HG03135 (cell line): ENCODE results near the gene SCGB1D1.
"Not testable (repeated sequence)": the region's sequence is repeated elsewhere in the genome, so short reads cannot be mapped to it uniquely, and the experiment has no call there.

Experiments used
- ATAC-seq: cut with Tn5 transposase; IDR thresholded peaks from one replicate; pipeline ENCODE4 v1.9.1; 2021; ENCODE audit warnings: mild to moderate bottlenecking, moderate library complexity; ENCODE audit not compliant: unreplicated experiment

Gene SCGB1D1

GRCh38 chr11:62157603-62158002 is 32.4 kb upstream of the SCGB1D1 start:
- ATAC-seq, result no peak

DNA sequence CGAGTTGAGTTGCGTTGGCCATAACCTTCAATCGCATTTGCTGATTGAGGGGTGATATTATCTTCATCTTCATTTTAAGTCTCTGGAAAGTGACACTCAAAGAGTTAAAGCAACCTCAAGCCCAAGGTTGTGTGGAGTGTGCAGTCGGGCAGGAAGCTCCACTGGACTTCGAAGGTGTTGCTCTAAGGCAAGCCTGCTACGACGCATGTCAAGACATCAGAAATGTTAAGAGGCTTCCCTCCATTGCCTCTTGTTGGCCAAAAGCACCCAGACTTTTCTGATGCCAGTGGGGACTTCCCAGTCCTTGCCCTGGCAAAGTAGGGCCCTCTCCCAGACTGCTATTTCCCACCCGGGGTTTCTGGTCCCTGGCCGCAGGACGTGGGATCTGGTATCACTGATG is 23.6 kb upstream of the SCGB1D1 start:
- no peak for ATAC-seq

DNA sequence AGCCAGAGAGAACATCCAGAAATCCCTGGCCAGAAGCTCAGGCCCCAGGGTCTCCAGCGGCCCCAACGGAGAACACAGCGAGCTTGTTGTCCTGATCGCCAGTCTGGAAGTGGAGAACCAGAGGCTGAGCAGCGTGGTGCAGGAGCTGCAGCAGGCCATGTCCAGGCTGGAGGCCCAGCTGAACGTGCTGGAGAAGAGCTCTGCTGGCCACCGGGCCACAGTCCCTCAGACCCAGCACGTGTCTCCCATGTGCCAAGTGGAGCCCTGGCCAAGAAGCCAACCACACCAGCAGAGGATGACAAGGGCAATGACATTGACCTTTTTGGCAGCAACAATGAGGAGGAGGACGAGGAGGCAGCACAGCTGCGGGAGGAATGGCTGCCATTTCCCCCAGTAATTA is 20.6 kb upstream of the SCGB1D1 start:
- no peak for ATAC-seq

GRCh38 chr11:62169935-62170334 is 20.1 kb upstream of the SCGB1D1 start:
- no peak for ATAC-seq

GRCh38 chr11:62171261-62171723 is 18.7 kb upstream of the SCGB1D1 start:
- no peak for ATAC-seq

GRCh38 chr11:62172294-62172693 is 17.7 kb upstream of the SCGB1D1 start:
- ATAC-seq, result no peak

DNA sequence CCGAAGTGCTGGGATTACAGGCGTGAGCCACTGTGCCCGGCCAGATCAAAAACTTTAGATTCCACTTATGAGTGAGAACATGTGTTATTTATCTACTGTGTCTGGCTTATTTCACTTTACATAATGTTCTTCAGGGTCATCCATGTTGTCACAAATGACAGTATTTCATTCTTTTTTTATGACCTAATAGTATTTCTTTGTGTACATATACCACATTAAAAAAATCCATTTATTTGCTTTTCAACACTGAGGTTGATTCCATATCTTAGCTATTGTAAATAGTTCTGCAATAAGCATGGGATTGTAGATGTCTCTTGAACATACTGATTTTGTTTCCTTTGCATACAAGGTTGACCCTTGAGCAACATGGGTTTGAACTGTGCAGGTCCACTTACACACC is 13.2 kb upstream of the SCGB1D1 start:
- no peak for ATAC-seq

DNA sequence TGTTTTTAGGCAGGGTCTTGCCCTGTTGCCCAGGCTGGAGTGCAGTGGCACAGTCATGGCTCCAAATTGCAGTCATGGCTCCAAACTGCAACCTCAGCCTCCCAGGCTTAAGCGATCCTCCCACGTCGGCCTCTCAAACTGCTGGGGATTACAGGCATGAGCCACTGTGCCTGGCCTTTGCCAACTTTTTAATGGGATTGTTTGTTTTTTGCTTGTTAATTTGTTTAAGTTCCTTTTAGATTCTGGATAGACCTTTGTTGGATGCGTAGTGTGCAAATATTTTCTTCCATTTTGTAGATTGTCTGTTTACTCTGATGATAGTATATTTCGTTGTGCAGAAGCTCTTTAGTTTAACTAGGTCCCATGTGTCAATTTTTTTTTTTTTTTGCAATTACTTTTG is 10.0 kb upstream of the SCGB1D1 start:
- ATAC-seq, result no peak

DNA sequence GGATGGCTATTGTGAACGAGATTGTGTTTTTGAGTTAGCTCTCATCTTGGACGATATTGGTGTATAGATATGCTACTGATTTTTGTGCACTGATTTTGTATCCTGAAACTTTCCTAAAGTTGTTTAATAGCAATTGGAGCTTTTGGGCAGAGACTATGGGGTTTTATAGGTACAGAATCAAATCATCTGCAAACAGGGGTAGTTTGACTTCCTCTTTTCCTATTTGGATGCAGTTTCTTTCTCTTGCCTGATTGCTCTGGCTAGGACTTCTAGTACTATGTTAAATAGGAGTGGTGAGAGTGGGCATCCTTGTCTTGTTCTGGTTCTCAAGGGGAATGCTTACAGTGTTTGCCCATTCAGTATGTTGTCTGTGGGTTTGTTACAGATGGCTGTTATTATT is 8.9 kb upstream of the SCGB1D1 start:
- no peak for ATAC-seq

- ATAC-seq, result no peak
Measured at GRCh38 chr11:62182147-62182891, 7.7 kb upstream of the SCGB1D1 start.

DNA sequence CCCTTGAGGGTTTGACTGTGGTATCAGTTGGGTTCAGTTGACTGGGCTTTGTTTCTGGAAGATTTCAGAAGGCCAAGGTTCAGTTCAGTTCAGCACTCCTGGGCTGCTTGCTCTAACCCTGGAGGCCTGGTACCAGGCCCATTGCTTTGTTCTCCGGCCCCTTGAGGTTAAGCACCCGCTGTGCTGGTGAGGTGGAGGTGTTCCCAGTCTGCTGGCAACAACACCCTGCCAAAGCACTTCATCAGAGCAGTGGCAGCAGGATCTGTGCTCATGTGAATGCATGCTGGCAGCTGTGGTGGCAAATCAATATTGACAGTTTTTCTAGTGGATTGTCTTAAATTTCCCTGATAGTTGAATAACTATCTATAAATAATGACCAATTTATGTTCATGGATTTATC is 3.8 kb upstream of the SCGB1D1 start:
- ATAC-seq, result no peak

DNA sequence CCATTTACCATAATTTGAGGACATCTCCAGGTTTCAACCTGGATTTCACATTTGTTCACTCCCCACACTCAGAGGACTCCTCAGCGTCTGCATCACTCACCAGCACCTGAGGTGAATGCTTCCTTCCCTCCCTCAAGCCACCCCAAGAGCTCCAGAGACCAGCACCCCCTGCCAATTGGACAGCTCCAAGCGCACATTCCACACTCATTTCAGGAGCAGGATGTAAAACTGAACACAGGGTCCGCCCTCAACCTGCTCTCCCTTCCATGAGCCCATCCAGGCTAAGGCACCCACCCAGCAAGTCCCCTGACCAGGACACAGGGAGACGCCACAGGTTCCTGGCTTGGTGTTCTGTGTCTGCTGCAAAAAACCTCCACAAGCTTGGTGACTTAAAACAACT is 3.9 kb downstream of the SCGB1D1 start:
- ATAC-seq, result no peak

GRCh38 chr11:62195010-62195409 is 5.0 kb downstream of the SCGB1D1 start:
- not testable (repeated sequence) for ATAC-seq

DNA sequence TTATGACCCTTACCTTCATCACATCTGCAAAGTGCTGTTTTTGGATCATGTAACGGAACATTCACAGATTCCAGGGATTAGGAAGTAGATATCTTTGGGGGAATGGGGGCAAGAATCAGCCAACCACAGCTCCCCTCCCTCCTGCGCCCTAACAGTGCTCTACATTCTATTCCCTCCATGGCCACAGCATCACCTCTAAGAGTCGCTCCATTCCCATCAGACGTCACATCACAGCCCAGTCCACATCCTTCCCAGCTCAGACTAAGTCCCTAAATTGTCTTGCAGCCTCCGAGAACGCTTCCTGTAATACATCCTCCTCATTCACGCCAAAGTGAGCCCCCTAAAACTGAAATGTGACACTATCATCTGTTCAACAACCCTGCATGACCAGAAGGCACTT is 5.9 kb downstream of the SCGB1D1 start:
- ATAC-seq, result no peak

DNA sequence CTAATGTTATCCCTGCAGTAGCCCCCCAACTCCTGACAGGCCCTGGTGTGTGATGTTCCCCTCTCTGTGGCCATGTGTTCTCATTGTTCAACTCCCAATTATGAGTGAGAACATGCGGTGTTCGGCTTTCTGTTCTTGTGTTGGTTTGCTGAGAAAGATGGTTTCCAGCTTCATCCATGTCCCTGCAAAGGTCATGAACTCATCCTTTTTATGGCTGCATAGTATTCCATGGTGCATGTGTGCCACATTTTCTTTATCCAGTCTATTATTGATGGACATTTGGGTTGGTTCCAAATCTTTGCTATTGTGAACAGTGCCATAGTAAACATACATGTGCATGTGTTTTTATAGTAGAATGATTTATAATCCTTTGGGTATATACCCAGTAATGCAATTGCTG is 7.4 kb downstream of the SCGB1D1 start:
- not testable (repeated sequence) for ATAC-seq

- ATAC-seq, result no peak
Measured at GRCh38 chr11:62201376-62201775, 11.4 kb downstream of the SCGB1D1 start.

DNA sequence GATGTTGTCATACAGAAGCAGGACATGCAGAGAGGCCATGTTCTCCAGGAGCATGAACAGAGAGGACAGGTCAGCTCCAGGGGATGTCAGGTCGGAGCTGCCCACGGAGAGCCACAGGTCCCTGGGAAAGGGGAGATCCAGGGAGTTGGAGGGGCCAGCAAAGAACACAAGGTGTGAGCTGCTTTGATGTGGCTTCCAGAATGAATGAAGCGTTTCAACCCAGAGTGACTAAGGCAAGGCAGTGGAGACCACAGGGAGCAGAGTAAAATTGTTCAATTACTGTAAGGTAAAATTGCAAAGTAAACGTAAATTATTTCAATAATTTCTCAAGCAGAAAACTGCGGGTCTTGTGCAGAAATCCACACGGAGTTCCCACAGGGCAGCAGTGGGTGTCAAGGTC is 12.9 kb downstream of the SCGB1D1 start:
- ATAC-seq, result no peak

DNA sequence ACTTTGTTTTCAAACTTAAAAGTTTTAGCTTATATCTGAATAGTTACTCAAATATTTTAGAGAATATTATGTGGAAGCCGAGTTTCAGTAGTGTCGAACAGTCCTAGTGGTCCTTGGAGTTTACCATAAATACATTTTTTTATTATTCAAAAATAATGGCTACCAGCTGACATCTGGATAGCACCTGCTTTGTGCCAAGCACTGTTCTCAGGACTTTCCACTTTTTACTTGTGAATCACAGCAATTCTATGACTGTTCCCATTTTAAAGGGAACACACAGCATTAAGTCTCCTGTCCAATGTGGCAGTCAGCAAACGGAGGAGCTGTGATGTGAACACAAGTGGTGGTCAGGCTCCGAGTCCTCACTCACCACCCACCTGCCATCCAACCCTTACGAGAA is 14.4 kb downstream of the SCGB1D1 start:
- ATAC-seq, result no peak

- no peak for ATAC-seq
Measured at GRCh38 chr11:62205441-62205840, 15.4 kb downstream of the SCGB1D1 start.

DNA sequence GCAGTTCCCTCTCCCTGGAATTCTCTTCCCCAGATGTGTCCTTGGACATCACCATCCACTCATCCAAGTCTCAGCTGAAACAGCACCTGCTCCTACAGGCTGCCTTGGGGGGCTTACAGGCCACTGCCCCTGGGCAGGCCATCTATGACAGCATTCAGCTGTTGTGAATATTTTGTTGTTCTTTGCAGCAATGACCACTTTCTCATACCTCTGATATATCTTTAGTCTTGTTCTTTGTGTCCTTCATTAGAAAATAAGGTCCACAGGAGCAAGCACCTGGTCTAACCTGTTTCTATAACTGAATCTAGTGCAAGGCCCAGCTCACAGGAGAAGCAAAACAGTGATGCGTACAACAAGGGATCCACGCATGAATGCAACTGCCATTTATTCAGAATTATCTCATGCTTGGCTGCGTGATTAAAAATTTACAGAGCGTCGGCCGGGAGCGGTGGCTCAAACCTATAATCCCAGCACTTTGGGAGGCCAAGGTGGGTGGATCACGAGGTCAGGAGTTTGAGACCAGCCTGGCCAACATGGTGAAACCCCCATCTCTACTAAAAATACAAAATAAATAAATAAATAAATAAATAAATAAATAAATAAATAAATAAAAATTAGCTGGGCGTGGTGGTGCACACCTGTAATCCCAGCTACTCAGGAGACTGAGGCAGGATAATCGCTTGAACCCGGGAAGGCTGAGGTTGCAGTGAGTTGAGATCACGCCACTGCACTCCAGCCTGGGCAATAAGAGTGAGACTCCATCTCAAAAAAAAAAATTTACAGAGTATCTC is 16.5 kb downstream of the SCGB1D1 start:
- ATAC-seq, result not testable (repeated sequence)

GRCh38 chr11:62208785-62209144 is 18.7 kb downstream of the SCGB1D1 start:
- ATAC-seq, result no peak

DNA sequence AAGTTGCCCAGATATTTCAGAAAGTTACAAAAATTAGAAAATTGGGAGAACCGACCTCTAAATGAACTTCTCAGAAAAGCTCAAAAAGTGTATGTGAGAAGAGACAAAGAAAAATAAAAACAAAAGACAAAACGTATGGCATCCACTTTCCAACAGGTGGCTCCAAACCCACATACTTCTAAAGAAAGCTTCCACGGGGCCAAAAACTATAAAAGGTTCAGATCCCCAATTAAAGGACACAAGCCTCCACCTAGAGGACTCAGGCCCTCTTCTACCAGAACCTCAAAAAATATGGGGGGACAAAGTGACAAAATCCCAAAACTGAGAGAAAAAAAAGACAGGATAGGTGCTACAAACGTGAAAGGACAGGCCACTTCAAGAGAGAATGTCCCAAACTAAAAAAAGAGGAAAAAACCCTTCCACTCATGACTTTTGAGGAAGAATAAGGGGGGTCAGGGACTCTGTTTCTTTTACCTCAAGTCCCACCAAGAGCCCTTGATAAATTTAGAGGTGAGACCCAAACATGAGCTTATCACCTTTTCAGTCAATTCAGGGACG is 27.3 kb downstream of the SCGB1D1 start:
- ATAC-seq, result no peak
